C4-2B (cell line): ENCODE results near the gene FOXL2.

Experiments
- H3K27ac ChIP-seq: fragments of 450-650 bp; 2 replicates; pipeline ENCODE4 v1.5.1; 2017
- CTCF ChIP-seq: fragments of 450-650 bp; conservative IDR thresholded peaks from 2 replicates; pipeline ENCODE4 v1.5.1; 2017; ENCODE audit warnings: mild to moderate bottlenecking
- ZFX ChIP-seq: fragments of 450-650 bp; IDR thresholded peaks from 2 replicates; pipeline ENCODE4 v1.6.1; 2017

Gene FOXL2

GRCh38 chr3:138921316-138922292 lies 25.3 kb downstream of the FOXL2 start:
- H3K27ac ChIP-seq: no peak overlapping the region
- TF ChIP-seq CTCF: no peak

GRCh38 chr3:138919325-138919724 lies 27.6 kb downstream of the FOXL2 start:
- no peak overlapping the region for H3K27ac ChIP-seq
- TF ChIP-seq CTCF: no peak
- TF ChIP-seq ZFX: no peak

GRCh38 chr3:138916824-138917223 lies 30.1 kb downstream of the FOXL2 start:
- no peak for TF ChIP-seq CTCF
- TF ChIP-seq ZFX: no peak
- H3K27ac ChIP-seq: peak overlapping the region; percentile 88

GRCh38 chr3:138915503-138916498 lies 31.1 kb downstream of the FOXL2 start:
- TF ChIP-seq CTCF (peak; percentile 100), ZFX (no peak; the same call in 1 of the 2 replicates)
- H3K27ac ChIP-seq: peak overlapping the region; percentile 88

GRCh38 chr3:138914870-138915502 lies 32.0 kb downstream of the FOXL2 start:
- no peak for TF ChIP-seq ZFX
- TF ChIP-seq CTCF: no peak
- H3K27ac ChIP-seq: peak overlapping the region; percentile 88

- TF ChIP-seq CTCF (no peak), ZFX (no peak)
Measured at GRCh38 chr3:138913766-138914165, 33.2 kb downstream of the FOXL2 start.

More at GRCh38 chr3:138913766-138914165, 33.2 kb downstream of the FOXL2 start:
- no peak overlapping the region for H3K27ac ChIP-seq
